WTC11 (cell line): ENCODE measurements around the gene MAEA. TPM values are rescaled to one million over a fixed set of nuclear protein-coding genes. Genes with fewer than 3 reads are reported as not detected.
A peak's percentile ranks its signal among the peaks of the same experiment; 100 is the strongest.

Source experiments
- ATAC-seq: fragments of 200-7000 bp; cut with Tn5 transposase; 2 replicates; pipeline ENCODE4 v1.10.0; 2021; ENCODE audit warnings: mild to moderate bottlenecking, moderate library complexity
- CTCF ChIA-PET: fragments of 300-600 bp; sonication (Branson Sonifier 250); formaldehyde crosslinking; loops from one replicate; lab custom pipeline; 2021; ENCODE audit warnings: antibody characterized with exemption; lab: Charles Lee
- POLR2A ChIA-PET: fragments of 350-600 bp; sonication (Branson Sonifier 250); formaldehyde crosslinking; loops from one replicate; lab custom pipeline; 2021; ENCODE audit warnings: antibody characterized with exemption; lab: Charles Lee
- DNase-seq: peaks from one replicate; pipeline ENCODE4 v3.0.0; 2021; ENCODE audit warnings: low spot score
- H3K27ac Mint-ChIP-seq: 2 replicates; pipeline ENCODE4 v1.8.0; 2021; ENCODE audit warnings: mixed read lengths
- H3K27me3 Mint-ChIP-seq: 2 replicates; pipeline ENCODE4 v1.8.0; 2021; ENCODE audit warnings: low read depth, mild to moderate bottlenecking, moderate library complexity, mixed read lengths
- H3K36me3 Mint-ChIP-seq: 2 replicates; pipeline ENCODE4 v1.8.0; 2021; ENCODE audit warnings: mixed read lengths
- H3K4me1 Mint-ChIP-seq: 2 replicates; pipeline ENCODE4 v1.8.0; 2022; ENCODE audit warnings: mixed read lengths
- H3K4me3 Mint-ChIP-seq: 2 replicates; pipeline ENCODE4 v1.8.0; 2021; ENCODE audit warnings: mild to moderate bottlenecking, moderate library complexity, mixed read lengths
- H3K9me3 Mint-ChIP-seq: 2 replicates; pipeline ENCODE4 v1.8.0; 2021; ENCODE audit warnings: mixed read lengths
- ELF4 ChIP-seq: sonication (generic); formaldehyde crosslinking; IDR thresholded peaks from 2 replicates; pipeline ENCODE4 v1.8.1; 2022; ENCODE audit warnings: low read depth, mild to moderate bottlenecking, moderate library complexity, missing genetic modification reagents
- FOXJ3 ChIP-seq: sonication (generic); formaldehyde crosslinking; IDR thresholded peaks from 2 replicates; pipeline ENCODE4 v1.9.0; 2021; ENCODE audit warnings: missing genetic modification reagents, mild to moderate bottlenecking, borderline replicate concordance
- HMGA2 ChIP-seq: fragments of 250-450 bp; sonication (Bioruptor Pico); IDR thresholded peaks from 2 replicates; pipeline ENCODE4 v1.4.0; 2021; ENCODE audit warnings: mild to moderate bottlenecking, moderate library complexity
- JUN ChIP-seq: sonication (generic); formaldehyde crosslinking; IDR thresholded peaks from 2 replicates; pipeline ENCODE4 v1.8.0; 2023; ENCODE audit warnings: mild to moderate bottlenecking, missing genetic modification reagents
- TEAD4 ChIP-seq: sonication (generic); formaldehyde crosslinking; IDR thresholded peaks from 2 replicates; pipeline ENCODE4 v1.8.0; 2022; ENCODE audit warnings: mild to moderate bottlenecking, missing genetic modification reagents
- TP53 ChIP-seq: sonication (generic); formaldehyde crosslinking; IDR thresholded peaks from 2 replicates; pipeline ENCODE4 v1.8.1; 2023; ENCODE audit warnings: mild to moderate bottlenecking, missing genetic modification reagents
- ZNF671 ChIP-seq: fragments of 250-450 bp; sonication (Bioruptor Pico); IDR thresholded peaks from 2 replicates; pipeline ENCODE4 v1.8.0; 2021; ENCODE audit warnings: mild to moderate bottlenecking
- total RNA-seq: library from RNA; stranded (reverse); gene quantifications from 3 replicates; pipeline ENCODE4 v1.2.3, GENCODE V29; 2021
- TF ChIP-seq, protein P1 (sequence below): sonication (generic); formaldehyde crosslinking; IDR thresholded peaks from 2 replicates; pipeline ENCODE4 v1.8.0; 2022; ENCODE audit warnings: missing genetic modification reagents
- TF ChIP-seq, protein P2 (sequence below): sonication (generic); formaldehyde crosslinking; IDR thresholded peaks from 2 replicates; pipeline ENCODE4 v1.8.1; 2022; ENCODE audit warnings: low read depth, mild to moderate bottlenecking, moderate library complexity, missing genetic modification reagents, borderline replicate concordance
- TF ChIP-seq, protein P3 (sequence below): fragments of 250-450 bp; sonication (Bioruptor Pico); IDR thresholded peaks from 2 replicates; pipeline ENCODE4 v1.9.0; 2021; ENCODE audit warnings: mild to moderate bottlenecking, borderline replicate concordance
- TF ChIP-seq, protein P4 (sequence below): sonication (generic); formaldehyde crosslinking; IDR thresholded peaks from 2 replicates; pipeline ENCODE4 v1.8.1; 2023; ENCODE audit warnings: mild to moderate bottlenecking, missing genetic modification reagents, moderate library complexity
- TF ChIP-seq, protein P5 (sequence below): fragments of 250-450 bp; sonication (Bioruptor Pico); IDR thresholded peaks from 2 replicates; pipeline ENCODE4 v1.9.0; 2021; ENCODE audit warnings: moderate library complexity, mild to moderate bottlenecking, inconsistent platforms, borderline replicate concordance
- TF ChIP-seq, protein P6 (sequence below): sonication (generic); formaldehyde crosslinking; IDR thresholded peaks from 2 replicates; pipeline ENCODE4 v1.8.1; 2023; ENCODE audit warnings: mild to moderate bottlenecking, missing genetic modification reagents

Gene MAEA
- total RNA-seq, 1 experiment from 2014 or later = 86.9 TPM

DNA sequence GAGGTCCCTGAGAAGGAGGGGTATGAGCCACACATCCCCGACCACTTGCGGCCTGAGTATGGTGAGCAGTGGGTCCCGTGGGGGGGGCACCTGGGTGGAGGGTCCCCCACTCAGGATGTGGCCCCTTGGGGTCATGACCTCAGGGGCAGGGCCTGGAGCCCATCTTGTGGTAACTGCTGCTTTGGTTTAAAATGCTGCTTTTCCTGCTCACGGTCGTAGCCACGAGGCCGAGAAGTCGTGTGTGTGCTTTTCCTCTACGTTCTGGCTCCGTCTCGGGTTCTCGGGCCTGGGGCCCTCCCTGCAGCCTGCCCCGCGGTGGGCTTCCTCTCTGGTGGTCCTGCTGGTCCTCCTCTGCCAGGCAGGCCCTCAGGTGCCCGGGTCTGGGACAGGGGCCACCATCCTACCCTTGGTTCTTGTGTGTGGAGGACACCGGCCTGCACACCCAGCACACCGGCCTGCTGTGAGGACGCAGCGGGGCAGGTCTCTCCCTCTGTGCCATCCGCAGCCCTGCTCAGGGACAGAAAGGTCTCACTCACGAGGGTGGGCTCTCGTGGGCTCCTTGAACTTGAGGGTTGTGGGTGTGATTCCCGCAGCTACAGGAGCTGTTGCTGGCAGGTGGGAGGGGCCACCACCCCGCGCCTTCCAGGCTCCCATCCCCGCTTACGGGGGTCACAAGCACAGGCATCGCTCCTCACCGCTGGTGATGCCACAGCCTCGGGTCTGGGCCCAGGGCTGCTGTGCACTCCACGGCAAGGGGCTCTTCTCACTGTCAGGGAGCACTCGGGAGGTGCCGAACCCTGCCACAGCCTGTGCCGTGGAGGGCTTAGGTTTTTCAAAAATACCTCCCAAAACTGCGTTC, 76.9 kb downstream of the MAEA start:
- TF ChIP-seq ELF4 (CRISPR knock-in tag) (no peak), JUN (CRISPR knock-in tag) (no peak), ZNF671 (CRISPR knock-in tag) (no peak), HMGA2 (no peak), TEAD4 (CRISPR knock-in tag) (no peak), TP53 (CRISPR knock-in tag) (no peak), FOXJ3 (no peak)
- TF ChIP-seq, protein P1, sequence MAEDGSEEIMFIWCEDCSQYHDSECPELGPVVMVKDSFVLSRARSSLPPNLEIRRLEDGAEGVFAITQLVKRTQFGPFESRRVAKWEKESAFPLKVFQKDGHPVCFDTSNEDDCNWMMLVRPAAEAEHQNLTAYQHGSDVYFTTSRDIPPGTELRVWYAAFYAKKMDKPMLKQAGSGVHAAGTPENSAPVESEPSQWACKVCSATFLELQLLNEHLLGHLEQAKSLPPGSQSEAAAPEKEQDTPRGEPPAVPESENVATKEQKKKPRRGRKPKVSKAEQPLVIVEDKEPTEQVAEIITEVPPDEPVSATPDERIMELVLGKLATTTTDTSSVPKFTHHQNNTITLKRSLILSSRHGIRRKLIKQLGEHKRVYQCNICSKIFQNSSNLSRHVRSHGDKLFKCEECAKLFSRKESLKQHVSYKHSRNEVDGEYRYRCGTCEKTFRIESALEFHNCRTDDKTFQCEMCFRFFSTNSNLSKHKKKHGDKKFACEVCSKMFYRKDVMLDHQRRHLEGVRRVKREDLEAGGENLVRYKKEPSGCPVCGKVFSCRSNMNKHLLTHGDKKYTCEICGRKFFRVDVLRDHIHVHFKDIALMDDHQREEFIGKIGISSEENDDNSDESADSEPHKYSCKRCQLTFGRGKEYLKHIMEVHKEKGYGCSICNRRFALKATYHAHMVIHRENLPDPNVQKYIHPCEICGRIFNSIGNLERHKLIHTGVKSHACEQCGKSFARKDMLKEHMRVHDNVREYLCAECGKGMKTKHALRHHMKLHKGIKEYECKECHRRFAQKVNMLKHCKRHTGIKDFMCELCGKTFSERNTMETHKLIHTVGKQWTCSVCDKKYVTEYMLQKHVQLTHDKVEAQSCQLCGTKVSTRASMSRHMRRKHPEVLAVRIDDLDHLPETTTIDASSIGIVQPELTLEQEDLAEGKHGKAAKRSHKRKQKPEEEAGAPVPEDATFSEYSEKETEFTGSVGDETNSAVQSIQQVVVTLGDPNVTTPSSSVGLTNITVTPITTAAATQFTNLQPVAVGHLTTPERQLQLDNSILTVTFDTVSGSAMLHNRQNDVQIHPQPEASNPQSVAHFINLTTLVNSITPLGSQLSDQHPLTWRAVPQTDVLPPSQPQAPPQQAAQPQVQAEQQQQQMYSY (CRISPR knock-in tag) = no peak
- TF ChIP-seq, protein P2, sequence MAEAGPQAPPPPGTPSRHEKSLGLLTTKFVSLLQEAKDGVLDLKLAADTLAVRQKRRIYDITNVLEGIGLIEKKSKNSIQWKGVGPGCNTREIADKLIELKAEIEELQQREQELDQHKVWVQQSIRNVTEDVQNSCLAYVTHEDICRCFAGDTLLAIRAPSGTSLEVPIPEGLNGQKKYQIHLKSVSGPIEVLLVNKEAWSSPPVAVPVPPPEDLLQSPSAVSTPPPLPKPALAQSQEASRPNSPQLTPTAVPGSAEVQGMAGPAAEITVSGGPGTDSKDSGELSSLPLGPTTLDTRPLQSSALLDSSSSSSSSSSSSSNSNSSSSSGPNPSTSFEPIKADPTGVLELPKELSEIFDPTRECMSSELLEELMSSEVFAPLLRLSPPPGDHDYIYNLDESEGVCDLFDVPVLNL (CRISPR knock-in tag) = no peak
- TF ChIP-seq, protein P3, sequence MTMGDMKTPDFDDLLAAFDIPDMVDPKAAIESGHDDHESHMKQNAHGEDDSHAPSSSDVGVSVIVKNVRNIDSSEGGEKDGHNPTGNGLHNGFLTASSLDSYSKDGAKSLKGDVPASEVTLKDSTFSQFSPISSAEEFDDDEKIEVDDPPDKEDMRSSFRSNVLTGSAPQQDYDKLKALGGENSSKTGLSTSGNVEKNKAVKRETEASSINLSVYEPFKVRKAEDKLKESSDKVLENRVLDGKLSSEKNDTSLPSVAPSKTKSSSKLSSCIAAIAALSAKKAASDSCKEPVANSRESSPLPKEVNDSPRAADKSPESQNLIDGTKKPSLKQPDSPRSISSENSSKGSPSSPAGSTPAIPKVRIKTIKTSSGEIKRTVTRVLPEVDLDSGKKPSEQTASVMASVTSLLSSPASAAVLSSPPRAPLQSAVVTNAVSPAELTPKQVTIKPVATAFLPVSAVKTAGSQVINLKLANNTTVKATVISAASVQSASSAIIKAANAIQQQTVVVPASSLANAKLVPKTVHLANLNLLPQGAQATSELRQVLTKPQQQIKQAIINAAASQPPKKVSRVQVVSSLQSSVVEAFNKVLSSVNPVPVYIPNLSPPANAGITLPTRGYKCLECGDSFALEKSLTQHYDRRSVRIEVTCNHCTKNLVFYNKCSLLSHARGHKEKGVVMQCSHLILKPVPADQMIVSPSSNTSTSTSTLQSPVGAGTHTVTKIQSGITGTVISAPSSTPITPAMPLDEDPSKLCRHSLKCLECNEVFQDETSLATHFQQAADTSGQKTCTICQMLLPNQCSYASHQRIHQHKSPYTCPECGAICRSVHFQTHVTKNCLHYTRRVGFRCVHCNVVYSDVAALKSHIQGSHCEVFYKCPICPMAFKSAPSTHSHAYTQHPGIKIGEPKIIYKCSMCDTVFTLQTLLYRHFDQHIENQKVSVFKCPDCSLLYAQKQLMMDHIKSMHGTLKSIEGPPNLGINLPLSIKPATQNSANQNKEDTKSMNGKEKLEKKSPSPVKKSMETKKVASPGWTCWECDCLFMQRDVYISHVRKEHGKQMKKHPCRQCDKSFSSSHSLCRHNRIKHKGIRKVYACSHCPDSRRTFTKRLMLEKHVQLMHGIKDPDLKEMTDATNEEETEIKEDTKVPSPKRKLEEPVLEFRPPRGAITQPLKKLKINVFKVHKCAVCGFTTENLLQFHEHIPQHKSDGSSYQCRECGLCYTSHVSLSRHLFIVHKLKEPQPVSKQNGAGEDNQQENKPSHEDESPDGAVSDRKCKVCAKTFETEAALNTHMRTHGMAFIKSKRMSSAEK (CRISPR knock-in tag) = no peak
- TF ChIP-seq, protein P4, sequence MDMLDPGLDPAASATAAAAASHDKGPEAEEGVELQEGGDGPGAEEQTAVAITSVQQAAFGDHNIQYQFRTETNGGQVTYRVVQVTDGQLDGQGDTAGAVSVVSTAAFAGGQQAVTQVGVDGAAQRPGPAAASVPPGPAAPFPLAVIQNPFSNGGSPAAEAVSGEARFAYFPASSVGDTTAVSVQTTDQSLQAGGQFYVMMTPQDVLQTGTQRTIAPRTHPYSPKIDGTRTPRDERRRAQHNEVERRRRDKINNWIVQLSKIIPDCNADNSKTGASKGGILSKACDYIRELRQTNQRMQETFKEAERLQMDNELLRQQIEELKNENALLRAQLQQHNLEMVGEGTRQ (CRISPR knock-in tag) = no peak
- TF ChIP-seq, protein P5, sequence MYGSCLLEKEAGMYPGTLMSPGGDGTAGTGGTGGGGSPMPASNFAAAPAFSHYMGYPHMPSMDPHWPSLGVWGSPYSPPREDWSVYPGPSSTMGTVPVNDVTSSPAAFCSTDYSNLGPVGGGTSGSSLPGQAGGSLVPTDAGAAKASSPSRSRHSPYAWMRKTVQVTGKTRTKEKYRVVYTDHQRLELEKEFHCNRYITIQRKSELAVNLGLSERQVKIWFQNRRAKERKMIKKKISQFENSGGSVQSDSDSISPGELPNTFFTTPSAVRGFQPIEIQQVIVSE = no peak
- TF ChIP-seq, protein P6, sequence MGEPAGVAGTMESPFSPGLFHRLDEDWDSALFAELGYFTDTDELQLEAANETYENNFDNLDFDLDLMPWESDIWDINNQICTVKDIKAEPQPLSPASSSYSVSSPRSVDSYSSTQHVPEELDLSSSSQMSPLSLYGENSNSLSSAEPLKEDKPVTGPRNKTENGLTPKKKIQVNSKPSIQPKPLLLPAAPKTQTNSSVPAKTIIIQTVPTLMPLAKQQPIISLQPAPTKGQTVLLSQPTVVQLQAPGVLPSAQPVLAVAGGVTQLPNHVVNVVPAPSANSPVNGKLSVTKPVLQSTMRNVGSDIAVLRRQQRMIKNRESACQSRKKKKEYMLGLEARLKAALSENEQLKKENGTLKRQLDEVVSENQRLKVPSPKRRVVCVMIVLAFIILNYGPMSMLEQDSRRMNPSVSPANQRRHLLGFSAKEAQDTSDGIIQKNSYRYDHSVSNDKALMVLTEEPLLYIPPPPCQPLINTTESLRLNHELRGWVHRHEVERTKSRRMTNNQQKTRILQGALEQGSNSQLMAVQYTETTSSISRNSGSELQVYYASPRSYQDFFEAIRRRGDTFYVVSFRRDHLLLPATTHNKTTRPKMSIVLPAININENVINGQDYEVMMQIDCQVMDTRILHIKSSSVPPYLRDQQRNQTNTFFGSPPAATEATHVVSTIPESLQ = no peak
- TF ChIP-seq, all 79 proteins: peak for 0
- no peak overlapping the region for H3K27ac Mint-ChIP-seq
- CTCF ChIA-PET = interaction anchor here (1.7 to 2.6 kb wide), 2 partner anchors 11 to 12 kb away, joined by 4 to 38 read pairs; no protein-coding TSS in a partner anchor

More for the DNA sequence above, 76.9 kb downstream of the MAEA start:
- no peaks in the 10 kb centered on the region for H3K27me3 Mint-ChIP-seq
- H3K4me3 Mint-ChIP-seq = no peak overlapping the region
- H3K9me3 Mint-ChIP-seq = no peaks in the 10 kb centered on the region
- POLR2A ChIA-PET = no interaction called here
- ATAC-seq = no peak
- peak; percentile 6 for DNase-seq
- H3K36me3 Mint-ChIP-seq = peaks cover 6% of the 10 kb centered on the region; the same call in 1 of the 2 replicates
- H3K4me1 Mint-ChIP-seq = peaks cover 5% of the 10 kb centered on the region; the same call in 1 of the 2 replicates
